Endodermal cell (in vitro differentiated cells): ENCODE data around the gene ACKR2. TPM values are rescaled to one million over a fixed set of nuclear protein-coding genes. Genes with fewer than 3 reads are reported as not detected.

Source experiments
- DNase-seq: peaks from one replicate; pipeline ENCODE4 v3.0.0-alpha.2; 2017
- H3K27ac ChIP-seq: 2 replicates; pipeline ENCODE4 v1.5.1; 2013; ENCODE audit warnings: mild to moderate bottlenecking, low read depth, low read length, moderate library complexity
- H3K27me3 ChIP-seq: 2 replicates; pipeline ENCODE4 v1.6.1; 2013; ENCODE audit warnings: mild to moderate bottlenecking, low read length, moderate library complexity; ENCODE audit not compliant: insufficient read depth, control insufficient read depth, poor library complexity, severe bottlenecking
- H3K36me3 ChIP-seq: 2 replicates; pipeline ENCODE4 v1.7.0; 2013; ENCODE audit warnings: mild to moderate bottlenecking, low read length, moderate library complexity; ENCODE audit not compliant: control insufficient read depth, insufficient read depth
- H3K4me1 ChIP-seq: one replicate; pipeline ENCODE4 v1.7.0; 2013; ENCODE audit warnings: low read length; ENCODE audit not compliant: control insufficient read depth, insufficient read depth
- H3K4me3 ChIP-seq: 2 replicates; pipeline ENCODE4 v1.5.1; 2013; ENCODE audit warnings: mild to moderate bottlenecking, low read length, moderate library complexity
- H3K9ac ChIP-seq: 2 replicates; pipeline ENCODE4 v1.6.1; 2013; ENCODE audit warnings: mild to moderate bottlenecking, low read length, moderate library complexity; ENCODE audit not compliant: poor library complexity, severe bottlenecking; ENCODE audit errors: extremely low read depth
- H3K9me3 ChIP-seq: 2 replicates; pipeline ENCODE4 v1.6.1; 2013; ENCODE audit warnings: mild to moderate bottlenecking, low read length, moderate library complexity; ENCODE audit not compliant: control insufficient read depth
- H3K27ac Mint-ChIP-seq: 2 replicates; pipeline ENCODE4 v1.8.0; 2020; ENCODE audit warnings: mixed read lengths
- H3K27me3 Mint-ChIP-seq: 2 replicates; pipeline ENCODE4 v1.8.0; 2021; ENCODE audit warnings: mild to moderate bottlenecking, mixed read lengths; ENCODE audit not compliant: insufficient read depth
- H3K36me3 Mint-ChIP-seq: 2 replicates; pipeline ENCODE4 v1.8.0; 2020; ENCODE audit warnings: low read depth, mixed read lengths
- H3K4me1 Mint-ChIP-seq: 2 replicates; pipeline ENCODE4 v1.8.0; 2020; ENCODE audit warnings: mixed read lengths
- H3K4me3 Mint-ChIP-seq: 2 replicates; pipeline ENCODE4 v1.8.0; 2020; ENCODE audit warnings: mild to moderate bottlenecking, moderate library complexity, mixed read lengths
- H3K9me3 Mint-ChIP-seq: 2 replicates; pipeline ENCODE4 v1.8.0; 2020; ENCODE audit warnings: mild to moderate bottlenecking, mixed read lengths
- CTCF ChIP-seq: fragments of 200-600 bp; sonication (generic); conservative IDR thresholded peaks from 2 replicates; pipeline ENCODE4 v1.5.0; 2021; ENCODE audit warnings: antibody characterized with exemption, mild to moderate bottlenecking
- WGBS, 2 experiments: methylation state at CpG; one replicate each; pipeline versions ENCODE4 v1.1.5 to v1.1.7; 2013; ENCODE audit warnings: missing lambda C conversion rate in 2 of 2, mixed read lengths in 1 of 2; ENCODE audit not compliant: insufficient coverage in 1 of 2, insufficient read length in 1 of 2; 5-methylcytosine and 5-hydroxymethylcytosine counted together
- total RNA-seq, 2 donors: library from RNA; stranded (reverse); fragmentation: NEBNext Ultra II Directional in 1 of 2; extraction: Animal tissue kit (Norgen Biotek cat#: 25700) in 1 of 2; gene quantifications; 2 replicates in 1 of 2; 3 replicates in 1 of 2; pipeline ENCODE4 v1.2.1, GENCODE V29; 2021

The ACKR2 gene
- total RNA-seq, 2 donors from 2014 or later: 1.1 TPM

- Histone ChIP-seq H3K27ac (no peak overlapping the region), H3K27me3 (no peaks in the 10 kb centered on the region), H3K9me3 (no peaks in the 10 kb centered on the region), H3K4me3 (no peak overlapping the region), H3K4me1 (peaks cover 17% of the 10 kb centered on the region), H3K9ac (no peak overlapping the region), H3K36me3 (no peaks in the 10 kb centered on the region)
- Mint-ChIP-seq H3K27ac (no peak overlapping the region), H3K36me3 (no peaks in the 10 kb centered on the region), H3K4me1 (peaks cover 39% of the 10 kb centered on the region), H3K9me3 (no peaks in the 10 kb centered on the region), H3K4me3 (no peak overlapping the region), H3K27me3 (no peaks in the 10 kb centered on the region)
- WGBS, 2 experiments: 92 to 100% methylated on average over 1 to 3 of the region's 3 CpGs
- TF ChIP-seq CTCF: no peak
- DNase-seq: no peak
Observed at GRCh38 chr3:42894698-42895579, 85.7 kb downstream of the ACKR2 start.

- TF ChIP-seq CTCF: peak; percentile 18
- H3K4me1 ChIP-seq: peaks cover 17% of the 10 kb centered on the region
- H3K9me3 Mint-ChIP-seq: no peaks in the 10 kb centered on the region
Observed at GRCh38 chr3:42895580-42895868, 86.3 kb downstream of the ACKR2 start.

GRCh38 chr3:42898896-42899675 is 89.8 kb downstream of the ACKR2 start:
- Histone ChIP-seq H3K9me3 (peaks cover 7% of the 10 kb centered on the region), H3K27me3 (no peaks in the 10 kb centered on the region), H3K9ac (no peak overlapping the region), H3K4me3 (no peak overlapping the region), H3K36me3 (no peaks in the 10 kb centered on the region), H3K27ac (no peak overlapping the region), H3K4me1 (peaks cover 10% of the 10 kb centered on the region)
- Mint-ChIP-seq H3K27me3 (peaks cover 9% of the 10 kb centered on the region), H3K4me3 (no peak overlapping the region), H3K27ac (no peak overlapping the region), H3K36me3 (no peaks in the 10 kb centered on the region), H3K4me1 (peaks cover 16% of the 10 kb centered on the region), H3K9me3 (peaks cover 8% of the 10 kb centered on the region)
- peak; percentile 41 for TF ChIP-seq CTCF
- peak; percentile 41 for DNase-seq

More at GRCh38 chr3:42895580-42895868, 86.3 kb downstream of the ACKR2 start:
- H3K27me3 Mint-ChIP-seq: no peaks in the 10 kb centered on the region
- no peaks in the 10 kb centered on the region for H3K36me3 Mint-ChIP-seq
- no peak overlapping the region for H3K4me3 ChIP-seq
- peak; percentile 47 for DNase-seq
- no peaks in the 10 kb centered on the region for H3K27me3 ChIP-seq
- no peak overlapping the region for H3K27ac Mint-ChIP-seq
- no peak overlapping the region for H3K27ac ChIP-seq
- H3K4me1 Mint-ChIP-seq: peaks cover 33% of the 10 kb centered on the region
- H3K9ac ChIP-seq: no peak overlapping the region
- H3K4me3 Mint-ChIP-seq: no peak overlapping the region
- no peaks in the 10 kb centered on the region for H3K9me3 ChIP-seq
- H3K36me3 ChIP-seq: no peaks in the 10 kb centered on the region
